ENCODE measurements around the gene FOXP4. TPM values are rescaled to one million over a fixed set of nuclear protein-coding genes. Genes with fewer than 3 reads are reported as not detected.
A peak's percentile ranks its signal among the peaks of the same experiment; 100 is the strongest.

Gene FOXP4
- polyA plus RNA-seq, 1 of the 3 experiments (the other 2 are of a cell fraction), result 7.3 TPM

GRCh38 chr6:41548098-41548840 is 2.1 kb downstream of the FOXP4 start (continued):
- TF ChIP-seq CTCF (IDR thresholded peaks at IDR 0.05) (no peak), YY1 (IDR thresholded peaks at IDR 0.05; ENCODE audit: low read depth) (no peak), FOXM1 (IDR thresholded peaks at IDR 0.05; ENCODE audit: low read depth) (no peak), IRF3 (IDR thresholded peaks at IDR 0.05; ENCODE audit: low read depth, low read length) (no peak), NFIC (IDR thresholded peaks at IDR 0.05; ENCODE audit: borderline replicate concordance) (no peak), CHD2 (IDR thresholded peaks at IDR 0.05; ENCODE audit: low read length, partially characterized antibody) (no peak), USF1 (IDR thresholded peaks at IDR 0.05; ENCODE audit: borderline replicate concordance, low read depth) (no peak)
- TF ChIP-seq, protein P1, sequence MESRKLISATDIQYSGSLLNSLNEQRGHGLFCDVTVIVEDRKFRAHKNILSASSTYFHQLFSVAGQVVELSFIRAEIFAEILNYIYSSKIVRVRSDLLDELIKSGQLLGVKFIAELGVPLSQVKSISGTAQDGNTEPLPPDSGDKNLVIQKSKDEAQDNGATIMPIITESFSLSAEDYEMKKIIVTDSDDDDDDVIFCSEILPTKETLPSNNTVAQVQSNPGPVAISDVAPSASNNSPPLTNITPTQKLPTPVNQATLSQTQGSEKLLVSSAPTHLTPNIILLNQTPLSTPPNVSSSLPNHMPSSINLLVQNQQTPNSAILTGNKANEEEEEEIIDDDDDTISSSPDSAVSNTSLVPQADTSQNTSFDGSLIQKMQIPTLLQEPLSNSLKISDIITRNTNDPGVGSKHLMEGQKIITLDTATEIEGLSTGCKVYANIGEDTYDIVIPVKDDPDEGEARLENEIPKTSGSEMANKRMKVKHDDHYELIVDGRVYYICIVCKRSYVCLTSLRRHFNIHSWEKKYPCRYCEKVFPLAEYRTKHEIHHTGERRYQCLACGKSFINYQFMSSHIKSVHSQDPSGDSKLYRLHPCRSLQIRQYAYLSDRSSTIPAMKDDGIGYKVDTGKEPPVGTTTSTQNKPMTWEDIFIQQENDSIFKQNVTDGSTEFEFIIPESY (IDR thresholded peaks at IDR 0.05; ENCODE audit: borderline replicate concordance, low read depth), result no peak

GRCh38 chr6:41548841-41549642 is 2.9 kb downstream of the FOXP4 start:
- Histone ChIP-seq H2AFZ (ENCODE audit: low read depth) (no peak overlapping the region), H3K4me1 (ENCODE audit: control insufficient read depth in 1 of 2, insufficient read depth in 2 of 2, low read depth in 1 of 2, low read length in 1 of 2) (peaks cover 7 to 23% of the 10 kb centered on the region in 2 experiments; a peak in 2 of 4 replicates), H3K4me2 (0 out of 2 replicates have a peak overlapping the region, but pooled peaks have one; percentile 93), H3K27ac (ENCODE audit: low read depth in 2 of 2, low read length in 1 of 2) (no peak overlapping the region), H3K27me3 (ENCODE audit: insufficient read depth) (no peaks in the 10 kb centered on the region), H3K9ac (no peak overlapping the region), H3K79me2 (ENCODE audit: insufficient read depth) (peaks cover 48% of the 10 kb centered on the region), H3K4me3 (ENCODE audit: low read depth in 2 of 2, low read length in 1 of 2) (no peak overlapping the region), H3K9me3 (no peaks in the 10 kb centered on the region), H4K20me1 (ENCODE audit: insufficient read depth) (peaks cover 59% of the 10 kb centered on the region), H3K36me3 (replicated peaks in 1 of 2; ENCODE audit: control insufficient read depth in 1 of 2, insufficient read depth in 2 of 2, low read length in 1 of 2) (peaks cover 0 to 6% of the 10 kb centered on the region in 2 experiments), H3K9me2 (no peaks in the 10 kb centered on the region), H3F3A (replicated peaks; ENCODE audit: insufficient read depth) (no peaks in the 10 kb centered on the region)
- ChIA-PET CTCF (interaction anchor here (0.7 to 1.7 kb wide), 3 partner anchors 15 to 43 kb away, joined by 3 to 7 read pairs (median 3); no protein-coding TSS in a partner anchor), POLR2A (no interaction called here)
- WGBS (ENCODE audit: low lambda C conversion rate), result 94% methylated on average over 5 of the region's 11 CpGs
- DNase-seq, result no peak
- TF ChIP-seq, protein P1 (IDR thresholded peaks at IDR 0.05; ENCODE audit: borderline replicate concordance, low read depth), result no peak
- no peak for TF ChIP-seq ELF1 (IDR thresholded peaks at IDR 0.05)
- no peak for TF ChIP-seq TAF1 (IDR thresholded peaks at IDR 0.05; ENCODE audit: borderline replicate concordance, low read depth, low read length)
- TF ChIP-seq NRF1 (IDR thresholded peaks at IDR 0.05; ENCODE audit: low read depth, low read length), result no peak
- no peak for TF ChIP-seq SIN3A (IDR thresholded peaks at IDR 0.05; ENCODE audit: borderline replicate concordance, low read depth, low read length)
- TF ChIP-seq TCF12 (IDR thresholded peaks at IDR 0.05), result no peak
- TF ChIP-seq RAD21 (IDR thresholded peaks at IDR 0.05; ENCODE audit: low read length), result no peak
- TF ChIP-seq RXRA (IDR thresholded peaks at IDR 0.05; ENCODE audit: borderline replicate concordance, low read depth), result no peak
- no peak for TF ChIP-seq FOSL2 (IDR thresholded peaks at IDR 0.05; ENCODE audit: borderline replicate concordance, low read depth)
- TF ChIP-seq RFX5 (IDR thresholded peaks at IDR 0.05; ENCODE audit: low read length), result no peak
- TF ChIP-seq FOXJ3 (CRISPR knock-in tag; IDR thresholded peaks at IDR 0.05), result no peak
- no peak for TF ChIP-seq EP300 (IDR thresholded peaks at IDR 0.05; ENCODE audit: borderline replicate concordance in 1 of 2, low read depth in 1 of 2, low read length in 1 of 2)
- TF ChIP-seq GATA2 (CRISPR knock-in tag; IDR thresholded peaks at IDR 0.05), result no peak
